IPS-18a (cell line): ENCODE results near the gene PRKAG2.

Source experiments
- H3K27ac ChIP-seq: one replicate; pipeline ENCODE4 v1.5.1; 2013; ENCODE audit warnings: low read length
- H3K27me3 ChIP-seq: one replicate; pipeline ENCODE4 v1.6.1; 2013; ENCODE audit warnings: mild to moderate bottlenecking, low read length; ENCODE audit not compliant: control insufficient read depth, insufficient read depth
- H3K36me3 ChIP-seq: one replicate; pipeline ENCODE4 v1.6.1; 2013; ENCODE audit warnings: low read depth, low read length; ENCODE audit not compliant: control insufficient read depth
- H3K4me1 ChIP-seq: one replicate; pipeline ENCODE4 v1.6.1; 2013; ENCODE audit warnings: low read depth, low read length; ENCODE audit not compliant: control insufficient read depth
- H3K4me3 ChIP-seq: one replicate; pipeline ENCODE4 v1.5.1; 2013; ENCODE audit warnings: low read length
- H3K9ac ChIP-seq: one replicate; pipeline ENCODE4 v1.6.1; 2013; ENCODE audit warnings: mild to moderate bottlenecking, low read length, moderate library complexity
- H3K9me3 ChIP-seq: one replicate; pipeline ENCODE4 v1.6.1; 2013; ENCODE audit warnings: low read depth, low read length; ENCODE audit not compliant: control insufficient read depth

Gene PRKAG2

GRCh38 chr7:151823566-151824372 is 53.1 kb downstream of the PRKAG2 start:
- Histone ChIP-seq H3K36me3 (no peaks in the 10 kb centered on the region), H3K27me3 (no peaks in the 10 kb centered on the region), H3K4me3 (no peak overlapping the region), H3K9me3 (no peaks in the 10 kb centered on the region), H3K4me1 (no peaks in the 10 kb centered on the region), H3K9ac (no peak overlapping the region), H3K27ac (no peak overlapping the region)

- no peaks in the 10 kb centered on the region for H3K27me3 ChIP-seq
- H3K4me1 ChIP-seq: no peaks in the 10 kb centered on the region
- H3K36me3 ChIP-seq: no peaks in the 10 kb centered on the region
- H3K9me3 ChIP-seq: no peaks in the 10 kb centered on the region
- no peak overlapping the region for H3K27ac ChIP-seq
- no peak overlapping the region for H3K9ac ChIP-seq
- no peak overlapping the region for H3K4me3 ChIP-seq
Measured at GRCh38 chr7:151822541-151823181, 54.3 kb downstream of the PRKAG2 start.

GRCh38 chr7:151821806-151822540 is 54.9 kb downstream of the PRKAG2 start:
- no peaks in the 10 kb centered on the region for H3K4me1 ChIP-seq
- no peak overlapping the region for H3K9ac ChIP-seq
- H3K4me3 ChIP-seq: no peak overlapping the region
- H3K36me3 ChIP-seq: no peaks in the 10 kb centered on the region
- no peak overlapping the region for H3K27ac ChIP-seq
- no peaks in the 10 kb centered on the region for H3K9me3 ChIP-seq
- H3K27me3 ChIP-seq: peaks cover under 1% of the 10 kb centered on the region

GRCh38 chr7:151821226-151821625 is 55.7 kb downstream of the PRKAG2 start:
- Histone ChIP-seq H3K36me3 (no peaks in the 10 kb centered on the region), H3K4me1 (no peaks in the 10 kb centered on the region), H3K9me3 (no peaks in the 10 kb centered on the region), H3K4me3 (no peak overlapping the region), H3K27ac (no peak overlapping the region), H3K27me3 (peaks cover 8% of the 10 kb centered on the region), H3K9ac (no peak overlapping the region)

- H3K36me3 ChIP-seq: no peaks in the 10 kb centered on the region
- H3K27ac ChIP-seq: no peak overlapping the region
- H3K4me3 ChIP-seq: no peak overlapping the region
- H3K9me3 ChIP-seq: no peaks in the 10 kb centered on the region
- H3K4me1 ChIP-seq: no peaks in the 10 kb centered on the region
- H3K9ac ChIP-seq: no peak overlapping the region
- peaks cover 11% of the 10 kb centered on the region for H3K27me3 ChIP-seq
Measured at GRCh38 chr7:151820491-151821105, 56.3 kb downstream of the PRKAG2 start.

- H3K9ac ChIP-seq: no peak overlapping the region
- H3K27ac ChIP-seq: no peak overlapping the region
- peaks cover 6% of the 10 kb centered on the region for H3K4me1 ChIP-seq
- no peak overlapping the region for H3K4me3 ChIP-seq
- H3K36me3 ChIP-seq: no peaks in the 10 kb centered on the region
- peaks cover 18% of the 10 kb centered on the region for H3K27me3 ChIP-seq
- H3K9me3 ChIP-seq: no peaks in the 10 kb centered on the region
Measured at GRCh38 chr7:151819866-151820265, 57.0 kb downstream of the PRKAG2 start.

- H3K36me3 ChIP-seq: no peaks in the 10 kb centered on the region
- H3K27me3 ChIP-seq: peaks cover 20% of the 10 kb centered on the region
- H3K9me3 ChIP-seq: no peaks in the 10 kb centered on the region
- no peak overlapping the region for H3K4me3 ChIP-seq
- peaks cover 14% of the 10 kb centered on the region for H3K4me1 ChIP-seq
- no peak overlapping the region for H3K9ac ChIP-seq
- no peak overlapping the region for H3K27ac ChIP-seq
Measured at GRCh38 chr7:151818674-151819519, 58.0 kb downstream of the PRKAG2 start.

GRCh38 chr7:151817981-151818673 is 58.8 kb downstream of the PRKAG2 start:
- H3K36me3 ChIP-seq: no peaks in the 10 kb centered on the region
- H3K4me3 ChIP-seq: no peak overlapping the region
- no peak overlapping the region for H3K9ac ChIP-seq
- no peaks in the 10 kb centered on the region for H3K9me3 ChIP-seq
- no peak overlapping the region for H3K27ac ChIP-seq
- peaks cover 22% of the 10 kb centered on the region for H3K4me1 ChIP-seq
- peaks cover 28% of the 10 kb centered on the region for H3K27me3 ChIP-seq

GRCh38 chr7:151817315-151817690 is 59.6 kb downstream of the PRKAG2 start:
- Histone ChIP-seq H3K9me3 (no peaks in the 10 kb centered on the region), H3K27ac (no peak overlapping the region), H3K36me3 (no peaks in the 10 kb centered on the region), H3K9ac (no peak overlapping the region), H3K4me3 (no peak overlapping the region), H3K4me1 (peaks cover 30% of the 10 kb centered on the region), H3K27me3 (peaks cover 36% of the 10 kb centered on the region)

- Histone ChIP-seq H3K27me3 (peaks cover 40% of the 10 kb centered on the region), H3K27ac (no peak overlapping the region), H3K4me1 (peaks cover 30% of the 10 kb centered on the region), H3K9ac (no peak overlapping the region), H3K9me3 (no peaks in the 10 kb centered on the region), H3K4me3 (no peak overlapping the region), H3K36me3 (no peaks in the 10 kb centered on the region)
Measured at GRCh38 chr7:151816562-151817314, 60.2 kb downstream of the PRKAG2 start.
